HG02973 (cell line): ENCODE results near the gene TRIM7.

ENCODE experiments used
- ATAC-seq: cut with Tn5 transposase; IDR thresholded peaks from one replicate; pipeline ENCODE4 v1.9.1; 2021; ENCODE audit warnings: moderate library complexity; ENCODE audit not compliant: unreplicated experiment

The TRIM7 gene

DNA sequence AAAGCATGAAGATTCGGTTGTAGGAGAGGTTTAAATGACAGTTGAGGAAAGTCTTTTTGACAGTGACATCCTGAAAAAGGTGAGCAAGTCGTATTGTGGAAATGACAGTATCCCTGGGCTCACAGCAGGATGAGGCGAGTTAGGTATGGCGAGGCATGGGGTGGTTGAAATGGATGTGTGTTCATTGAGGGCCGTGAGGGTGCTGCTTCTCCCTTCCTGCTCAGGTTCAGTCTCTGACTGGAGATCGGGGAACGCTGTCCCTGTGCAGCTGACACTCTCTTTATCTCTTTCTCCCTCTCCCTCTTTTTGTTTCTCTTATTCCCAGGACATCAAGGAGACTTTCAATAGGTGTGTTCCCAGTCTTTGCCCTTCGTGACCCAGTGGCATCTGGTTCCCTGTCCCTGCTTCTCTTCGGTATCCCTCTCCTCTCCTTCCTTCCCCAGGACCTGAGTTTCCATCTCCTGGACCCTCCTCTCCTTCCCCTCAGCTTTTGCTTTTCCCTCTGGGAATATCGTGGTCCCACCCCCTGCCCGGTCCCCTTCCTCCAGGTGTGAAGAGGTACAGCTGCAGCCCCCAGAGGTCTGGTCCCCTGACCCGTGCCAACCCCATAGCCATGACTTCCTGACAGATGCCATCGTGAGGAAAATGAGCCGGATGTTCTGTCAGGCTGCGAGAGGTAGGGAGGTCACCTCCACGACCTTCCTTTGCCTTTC, 28.2 kb upstream of the TRIM7 start:
- ATAC-seq = no peak

GRCh38 chr5:181232593-181232992, 27.6 kb upstream of the TRIM7 start:
- ATAC-seq = no peak

DNA sequence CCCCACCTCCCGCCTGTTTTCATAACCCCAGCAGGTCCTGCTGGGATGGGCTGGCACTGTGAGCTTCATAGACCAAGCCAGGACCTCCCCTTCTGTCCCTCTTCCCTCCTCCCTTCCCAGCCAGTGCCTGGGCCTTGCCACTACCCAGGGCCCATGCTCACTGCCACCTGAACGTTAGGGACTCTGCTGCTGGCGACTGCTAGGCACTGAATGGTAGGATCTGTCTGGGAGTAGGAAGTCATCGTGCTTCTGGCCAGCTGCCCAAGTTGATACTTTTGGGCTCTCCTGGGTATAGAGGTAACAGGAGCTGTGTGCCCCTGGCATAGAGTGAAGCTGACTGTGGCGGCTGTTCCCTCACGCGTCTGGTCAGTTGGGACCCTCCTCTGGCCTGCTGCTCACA, 26.4 kb upstream of the TRIM7 start:
- ATAC-seq = no peak

DNA sequence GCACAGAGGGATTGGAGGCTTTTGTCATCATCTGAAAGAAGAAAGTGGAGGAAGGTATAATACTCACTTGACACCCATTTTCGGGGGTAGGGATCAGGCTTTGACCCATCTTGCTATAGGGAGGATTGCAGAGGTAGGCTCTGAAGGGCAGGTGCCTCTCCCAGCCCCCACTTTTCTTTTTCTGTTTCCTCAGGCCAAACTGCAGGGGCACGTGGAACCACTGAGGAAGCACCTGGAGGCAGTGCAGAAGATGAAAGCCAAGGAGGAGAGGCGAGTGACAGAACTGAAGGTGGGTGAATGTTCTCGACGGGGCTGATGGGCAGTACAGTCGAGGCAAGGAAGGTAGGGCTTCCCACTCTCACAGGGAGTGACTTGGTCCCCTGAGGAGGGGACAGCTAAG, 25.6 kb upstream of the TRIM7 start:
- no peak for ATAC-seq

DNA sequence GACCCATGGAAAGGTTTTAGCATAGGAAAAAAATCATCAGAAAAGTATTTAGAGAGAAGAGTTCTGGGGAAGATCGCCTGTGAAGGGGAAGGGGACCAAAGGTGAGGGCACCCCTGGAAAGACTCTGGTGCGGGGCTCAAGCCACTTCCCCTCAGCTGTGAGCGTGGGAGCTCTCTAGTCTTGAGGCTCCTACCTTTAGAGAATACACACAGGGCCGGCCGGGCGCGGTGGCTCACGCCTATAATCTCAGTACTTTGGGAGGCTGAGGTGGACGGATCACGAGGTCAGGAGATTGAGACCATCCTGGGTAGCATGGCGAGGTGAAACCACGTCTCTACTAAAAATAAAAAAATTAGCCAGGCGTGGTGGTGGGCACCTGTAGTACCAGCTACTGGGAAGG, 25.0 kb upstream of the TRIM7 start:
- no peak for ATAC-seq

DNA sequence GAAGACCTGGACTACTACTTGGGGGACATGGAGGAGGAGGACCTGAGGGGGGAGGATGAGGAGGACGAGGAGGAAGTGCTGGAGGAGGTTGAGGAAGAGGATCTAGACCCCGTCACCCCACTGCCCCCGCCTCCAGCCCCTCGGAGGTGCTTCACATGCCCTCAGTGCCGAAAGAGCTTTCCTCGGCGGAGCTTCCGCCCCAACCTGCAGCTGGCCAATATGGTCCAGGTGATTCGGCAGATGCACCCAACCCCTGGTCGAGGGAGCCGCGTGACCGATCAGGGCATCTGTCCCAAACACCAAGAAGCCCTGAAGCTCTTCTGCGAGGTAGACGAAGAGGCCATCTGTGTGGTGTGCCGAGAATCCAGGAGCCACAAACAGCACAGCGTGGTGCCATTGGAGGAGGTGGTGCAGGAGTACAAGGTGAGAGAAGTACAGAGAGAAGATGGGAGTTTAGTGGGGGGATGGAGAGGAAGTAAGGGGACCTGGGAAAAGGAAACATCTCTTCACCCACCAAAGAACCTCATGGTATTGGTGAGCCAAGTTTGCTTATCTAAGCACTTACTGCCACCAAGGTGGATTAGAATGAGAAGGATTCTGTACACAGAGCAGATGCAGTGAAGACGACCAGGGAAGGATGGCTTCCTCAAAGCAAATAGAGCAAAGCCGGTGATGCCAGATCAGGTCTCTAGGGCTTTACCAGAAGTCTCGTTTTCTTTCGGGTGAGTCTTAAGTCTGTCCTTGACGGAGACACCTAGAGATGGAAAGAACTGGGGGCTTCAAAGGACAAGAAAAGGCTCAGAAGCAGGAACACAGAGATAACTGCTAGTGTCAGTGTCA, 19.6 kb upstream of the TRIM7 start:
- ATAC-seq = no peak

DNA sequence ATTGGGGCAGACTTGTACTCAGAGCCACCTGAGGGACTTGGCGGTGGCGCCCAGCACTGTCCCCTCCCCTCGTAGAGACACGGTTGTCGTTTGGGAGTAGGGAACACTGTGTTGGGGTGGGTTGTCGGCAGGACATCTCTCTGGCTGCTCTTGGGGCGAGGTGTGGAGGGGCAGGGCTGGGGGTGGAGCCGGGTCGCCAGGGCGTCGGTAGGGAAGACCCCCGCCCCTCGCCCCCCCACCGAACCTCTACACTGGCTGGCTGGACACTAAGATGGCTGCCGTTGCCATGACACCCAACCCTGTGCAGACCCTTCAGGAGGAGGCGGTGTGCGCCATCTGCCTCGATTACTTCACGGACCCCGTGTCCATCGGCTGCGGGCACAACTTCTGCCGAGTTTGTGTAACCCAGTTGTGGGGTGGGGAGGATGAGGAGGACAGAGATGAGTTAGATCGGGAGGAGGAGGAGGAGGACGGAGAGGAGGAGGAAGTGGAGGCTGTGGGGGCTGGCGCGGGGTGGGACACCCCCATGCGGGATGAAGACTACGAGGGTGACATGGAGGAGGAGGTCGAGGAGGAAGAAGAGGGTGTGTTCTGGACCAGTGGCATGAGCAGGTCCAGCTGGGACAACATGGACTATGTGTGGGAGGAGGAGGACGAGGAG, 18.9 kb upstream of the TRIM7 start:
- ATAC-seq = no peak

- peak; percentile 54 for ATAC-seq
Observed at GRCh38 chr5:181223058-181223728, 18.2 kb upstream of the TRIM7 start, which contains the start of gene TRIM41. TRIM41 (plus strand) TSS chr5:181223281; CDS start chr5:181224000, 719 bp downstream.

DNA sequence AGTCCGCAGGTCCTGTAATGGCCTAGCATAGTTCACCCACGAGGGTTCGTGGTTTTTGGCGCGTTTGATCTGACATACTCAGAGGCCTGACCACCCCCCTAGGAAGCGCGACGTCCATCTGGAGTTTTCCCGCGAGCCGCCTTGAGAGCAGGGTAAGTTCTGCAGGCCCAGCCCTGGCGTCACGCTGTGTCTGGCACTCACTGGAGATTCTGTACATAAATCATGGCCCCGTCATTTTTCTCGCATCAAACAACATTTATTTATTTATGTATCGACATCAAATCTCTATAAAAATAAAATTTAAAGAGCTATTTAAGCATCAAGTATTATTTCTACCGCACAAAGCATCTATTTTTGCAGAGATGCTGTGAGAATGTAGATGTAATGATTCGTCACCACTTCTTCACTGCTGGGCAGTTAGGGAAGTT, 17.6 kb upstream of the TRIM7 start:
- ATAC-seq = no peak

GRCh38 chr5:181221792-181222629, 17.0 kb upstream of the TRIM7 start:
- peak; percentile 22 for ATAC-seq

DNA sequence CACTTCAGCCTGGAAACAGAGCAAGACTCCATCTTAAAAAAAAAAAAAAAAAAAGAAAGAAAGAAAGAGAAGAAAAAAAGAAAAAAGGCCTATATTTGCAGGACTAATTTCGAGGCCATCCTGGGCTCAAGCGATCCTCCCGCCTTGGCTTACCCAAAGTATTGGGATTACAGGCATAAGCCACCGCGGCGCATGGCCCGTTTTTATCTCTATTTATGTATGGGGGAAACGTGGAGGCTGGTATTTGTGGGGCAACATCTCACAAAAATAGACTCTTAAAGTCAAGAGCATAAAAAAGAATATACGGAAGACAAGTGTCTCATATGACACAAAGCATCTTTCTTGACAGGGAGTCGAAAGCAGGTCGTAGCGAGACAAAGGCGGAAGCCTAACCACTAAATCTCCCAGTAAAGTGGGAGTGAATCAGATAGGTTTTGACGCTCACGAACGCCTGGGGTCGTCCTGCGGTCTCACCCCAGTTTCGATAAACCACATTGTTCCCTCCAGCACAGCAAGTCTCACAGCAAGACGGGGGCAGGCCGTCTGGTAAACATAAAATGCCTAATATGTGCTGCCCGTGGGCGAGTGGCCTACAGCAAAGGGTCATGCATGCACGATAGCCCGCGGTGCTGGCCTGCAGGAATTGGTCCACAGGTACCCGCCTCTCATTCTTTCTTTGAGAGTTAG, 16.3 kb upstream of the TRIM7 start:
- no peak for ATAC-seq

DNA sequence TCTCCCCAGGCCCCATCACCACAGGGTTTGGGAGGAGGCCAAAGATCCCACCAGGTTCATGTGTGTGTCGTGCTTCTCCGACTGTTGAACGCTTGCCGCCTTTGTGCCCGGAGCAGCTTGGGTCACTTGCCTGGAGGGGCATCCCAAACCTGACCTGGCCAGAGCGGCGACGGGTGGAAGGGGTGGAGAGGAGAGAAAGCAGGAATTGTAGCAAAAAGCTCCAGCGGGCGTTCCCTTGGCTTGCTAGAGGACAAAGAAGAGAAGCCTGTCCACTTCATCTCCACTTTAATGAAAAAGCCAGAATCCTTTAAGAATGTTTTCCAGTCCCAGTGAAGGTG, 15.2 kb upstream of the TRIM7 start:
- ATAC-seq = no peak

- no peak for ATAC-seq
Observed at GRCh38 chr5:181219262-181220177, 14.5 kb upstream of the TRIM7 start.

DNA sequence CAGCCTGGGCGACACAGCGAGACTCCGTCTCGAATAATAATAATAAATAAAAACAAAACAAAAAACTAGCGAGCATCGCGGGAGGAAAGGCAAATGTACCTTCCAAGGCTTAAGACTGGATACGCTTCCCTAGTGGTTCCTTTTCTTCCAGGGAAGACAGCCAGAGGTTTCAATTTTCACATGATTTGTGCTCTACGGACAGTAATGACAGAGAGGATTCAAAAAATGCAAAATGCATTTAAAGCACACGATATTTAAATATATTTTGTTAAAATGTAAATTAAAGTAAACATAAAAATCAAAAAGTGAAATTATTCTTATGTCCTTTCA, 13.8 kb upstream of the TRIM7 start:
- ATAC-seq = no peak

- ATAC-seq = peak; percentile 10
Observed at GRCh38 chr5:181217803-181218062, 12.7 kb upstream of the TRIM7 start.

GRCh38 chr5:181217111-181217802, 12.3 kb upstream of the TRIM7 start:
- peak; percentile 16 for ATAC-seq

- ATAC-seq = no peak
Observed at GRCh38 chr5:181215997-181216989, 11.3 kb upstream of the TRIM7 start.
